ENCODE results near the gene NR1D2. TPM values are rescaled to one million over a fixed set of nuclear protein-coding genes. Genes with fewer than 3 reads are reported as not detected.

Gene NR1D2
- total and polyA plus RNA-seq, 2 of the 13 experiments (the other 11 are each of a cell fraction or from before 2014, with no cell fraction given), result 5.3 to 8.1 TPM

- TF ChIP-seq ZHX2 (IDR thresholded peaks at IDR 0.05; ENCODE audit: low read depth) (0 out of 2 replicates have a peak, but pooled peaks have one; percentile 26), ZHX2 (CRISPR knock-in tag; IDR thresholded peaks at IDR 0.05; ENCODE audit: borderline replicate concordance) (0 out of 2 replicates have a peak, but pooled peaks have one; percentile 67), RELA (CRISPR knock-in tag; IDR thresholded peaks at IDR 0.05) (no peak), ZNF343 (CRISPR knock-in tag; IDR thresholded peaks at IDR 0.05) (0 out of 2 replicates have a peak, but pooled peaks have one; percentile 45), MXI1 (IDR thresholded peaks at IDR 0.05; ENCODE audit: borderline replicate concordance, low read depth, low read length) (peak; percentile 95; the same call in 2 of the 3 replicates), SSRP1 (CRISPR knock-in tag; IDR thresholded peaks at IDR 0.05) (no peak), ZNF777 (CRISPR knock-in tag; IDR thresholded peaks at IDR 0.05) (peak; percentile 41), ZNF224 (CRISPR knock-in tag; IDR thresholded peaks at IDR 0.05) (0 out of 2 replicates have a peak, but pooled peaks have one; percentile 64), ZNF414 (CRISPR knock-in tag; IDR thresholded peaks at IDR 0.05) (peak; percentile 76), PCBP2 (optimal IDR thresholded peaks at IDR 0.05; ENCODE audit: low read depth, low read length, poor library complexity, severe bottlenecking) (no peak), SNAI1 (CRISPR knock-in tag; IDR thresholded peaks at IDR 0.05; ENCODE audit: borderline replicate concordance) (0 out of 2 replicates have a peak, but pooled peaks have one; percentile 29), ARNTL (CRISPR knock-in tag; IDR thresholded peaks at IDR 0.05) (peak; percentile 100), ZNF225 (CRISPR knock-in tag; IDR thresholded peaks at IDR 0.05) (0 out of 2 replicates have a peak, but pooled peaks have one; percentile 47), ZNF292 (CRISPR knock-in tag; IDR thresholded peaks at IDR 0.05; ENCODE audit: borderline replicate concordance, low read depth) (peak; percentile 81; the same call in 1 of the 2 replicates)
- TF ChIP-seq, protein P1, sequence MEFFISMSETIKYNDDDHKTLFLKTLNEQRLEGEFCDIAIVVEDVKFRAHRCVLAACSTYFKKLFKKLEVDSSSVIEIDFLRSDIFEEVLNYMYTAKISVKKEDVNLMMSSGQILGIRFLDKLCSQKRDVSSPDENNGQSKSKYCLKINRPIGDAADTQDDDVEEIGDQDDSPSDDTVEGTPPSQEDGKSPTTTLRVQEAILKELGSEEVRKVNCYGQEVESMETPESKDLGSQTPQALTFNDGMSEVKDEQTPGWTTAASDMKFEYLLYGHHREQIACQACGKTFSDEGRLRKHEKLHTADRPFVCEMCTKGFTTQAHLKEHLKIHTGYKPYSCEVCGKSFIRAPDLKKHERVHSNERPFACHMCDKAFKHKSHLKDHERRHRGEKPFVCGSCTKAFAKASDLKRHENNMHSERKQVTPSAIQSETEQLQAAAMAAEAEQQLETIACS (CRISPR knock-in tag; IDR thresholded peaks at IDR 0.05), result peak; percentile 94
- TF ChIP-seq, protein P2, sequence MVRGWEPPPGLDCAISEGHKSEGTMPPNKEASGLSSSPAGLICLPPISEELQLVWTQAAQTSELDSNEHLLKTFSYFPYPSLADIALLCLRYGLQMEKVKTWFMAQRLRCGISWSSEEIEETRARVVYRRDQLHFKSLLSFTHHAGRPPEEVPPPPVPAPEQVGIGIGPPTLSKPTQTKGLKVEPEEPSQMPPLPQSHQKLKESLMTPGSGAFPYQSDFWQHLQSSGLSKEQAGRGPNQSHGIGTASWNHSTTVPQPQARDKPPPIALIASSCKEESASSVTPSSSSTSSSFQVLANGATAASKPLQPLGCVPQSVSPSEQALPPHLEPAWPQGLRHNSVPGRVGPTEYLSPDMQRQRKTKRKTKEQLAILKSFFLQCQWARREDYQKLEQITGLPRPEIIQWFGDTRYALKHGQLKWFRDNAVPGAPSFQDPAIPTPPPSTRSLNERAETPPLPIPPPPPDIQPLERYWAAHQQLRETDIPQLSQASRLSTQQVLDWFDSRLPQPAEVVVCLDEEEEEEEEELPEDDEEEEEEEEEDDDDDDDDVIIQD (CRISPR knock-in tag; IDR thresholded peaks at IDR 0.05; ENCODE audit: low read depth), result 0 out of 2 replicates have a peak, but pooled peaks have one; percentile 9
- TF ChIP-seq, protein P3, sequence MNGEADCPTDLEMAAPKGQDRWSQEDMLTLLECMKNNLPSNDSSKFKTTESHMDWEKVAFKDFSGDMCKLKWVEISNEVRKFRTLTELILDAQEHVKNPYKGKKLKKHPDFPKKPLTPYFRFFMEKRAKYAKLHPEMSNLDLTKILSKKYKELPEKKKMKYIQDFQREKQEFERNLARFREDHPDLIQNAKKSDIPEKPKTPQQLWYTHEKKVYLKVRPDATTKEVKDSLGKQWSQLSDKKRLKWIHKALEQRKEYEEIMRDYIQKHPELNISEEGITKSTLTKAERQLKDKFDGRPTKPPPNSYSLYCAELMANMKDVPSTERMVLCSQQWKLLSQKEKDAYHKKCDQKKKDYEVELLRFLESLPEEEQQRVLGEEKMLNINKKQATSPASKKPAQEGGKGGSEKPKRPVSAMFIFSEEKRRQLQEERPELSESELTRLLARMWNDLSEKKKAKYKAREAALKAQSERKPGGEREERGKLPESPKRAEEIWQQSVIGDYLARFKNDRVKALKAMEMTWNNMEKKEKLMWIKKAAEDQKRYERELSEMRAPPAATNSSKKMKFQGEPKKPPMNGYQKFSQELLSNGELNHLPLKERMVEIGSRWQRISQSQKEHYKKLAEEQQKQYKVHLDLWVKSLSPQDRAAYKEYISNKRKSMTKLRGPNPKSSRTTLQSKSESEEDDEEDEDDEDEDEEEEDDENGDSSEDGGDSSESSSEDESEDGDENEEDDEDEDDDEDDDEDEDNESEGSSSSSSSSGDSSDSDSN (CRISPR knock-in tag; IDR thresholded peaks at IDR 0.05), result peak; percentile 70
These were observed 1.0 kb downstream of the NR1D2 start (continued) for GRCh38 chr3:23945913-23946687.

All from HepG2 (cell line).